Measurements from ENCODE around the gene OSBPL7.

Gene OSBPL7

DNA sequence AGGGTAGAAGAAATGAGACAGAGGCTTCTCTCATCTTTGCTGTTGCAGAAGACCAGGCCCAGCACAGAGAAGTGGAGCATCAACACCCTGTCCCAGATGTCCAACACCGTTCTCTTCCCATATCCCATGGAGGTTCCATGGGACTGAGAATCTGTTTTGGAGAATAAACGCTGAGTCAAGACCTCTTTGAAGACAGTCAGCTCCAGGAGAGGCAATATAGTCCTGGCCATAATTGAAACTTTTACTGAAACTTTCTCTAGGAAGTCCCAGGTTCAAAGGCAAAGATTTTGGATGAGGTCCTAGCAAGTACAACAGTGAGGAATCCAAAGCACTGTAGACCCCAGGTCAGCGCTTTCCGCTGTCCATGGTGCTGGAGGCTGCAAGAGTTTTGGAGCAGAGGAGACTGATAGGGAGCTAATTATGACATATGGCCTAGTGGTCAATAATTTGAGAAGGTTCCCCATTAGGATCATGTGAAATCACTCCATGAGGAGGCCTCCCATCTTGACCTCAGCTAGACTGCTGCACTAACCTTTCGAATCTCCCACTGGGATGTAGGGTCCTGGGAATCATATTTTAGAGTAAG, 36.0 kb downstream of the OSBPL7 start:
- peaks cover 2 to 5% of the 10 kb centered on the region in 2 experiments for H3K4me1 ChIP-seq (ENCODE audit: control insufficient read depth in 1 of 2, insufficient read depth in 2 of 2, low read length in 2 of 2)
- no peak overlapping the region for H3K4ac ChIP-seq (ENCODE audit: low read depth, low read length)
- H3K9ac ChIP-seq (ENCODE audit: low read length), result no peak overlapping the region
- H3K23ac ChIP-seq (ENCODE audit: low read length), result no peak overlapping the region
- no peak overlapping the region for H2BK12ac ChIP-seq (ENCODE audit: low read length)
- H3K9me3 ChIP-seq (ENCODE audit: insufficient read depth, low read depth, low read length), result no peaks in the 10 kb centered on the region
- no peak overlapping the region for H4K12ac ChIP-seq (ENCODE audit: low read depth, low read length)
- no peak overlapping the region for H2AFZ ChIP-seq (ENCODE audit: insufficient read depth, low read length, poor library complexity)
- DNase-seq, result peak in 1 of 2 donors; percentile 25
- H3K27me3 ChIP-seq (ENCODE audit: insufficient read depth, low read length), result peaks cover 15% of the 10 kb centered on the region
- H3K4me3 ChIP-seq (ENCODE audit: low read depth, low read length), result no peak overlapping the region
- H2BK120ac ChIP-seq (ENCODE audit: insufficient read depth, low read length, poor library complexity), result no peak overlapping the region
- no peaks in the 10 kb centered on the region for H3K79me2 ChIP-seq (ENCODE audit: control insufficient read depth, insufficient read depth, low read length, poor library complexity)
- H4K8ac ChIP-seq (ENCODE audit: low read depth, low read length), result no peak overlapping the region
- no peak overlapping the region for H3K4me2 ChIP-seq (ENCODE audit: low read length)
- WGBS (ENCODE audit: extremely low coverage, insufficient coverage, insufficient read length), result no CpG with 5 or more reads among the region's 5 CpGs
- no peak overlapping the region for H2AK5ac ChIP-seq (ENCODE audit: low read length)
- no peak overlapping the region for H2BK5ac ChIP-seq (ENCODE audit: low read depth, low read length, poor library complexity)
- H3K14ac ChIP-seq (ENCODE audit: low read length), result no peak overlapping the region
- no peak overlapping the region for H3K18ac ChIP-seq (ENCODE audit: low read length)
- no peak overlapping the region for H3K27ac ChIP-seq (ENCODE audit: low read depth, low read length)
- no peak overlapping the region for H4K91ac ChIP-seq (ENCODE audit: low read depth, low read length)
- H3K79me1 ChIP-seq (ENCODE audit: low read length), result no peaks in the 10 kb centered on the region
- no peaks in the 10 kb centered on the region for H3K36me3 ChIP-seq (ENCODE audit: control insufficient read depth in 1 of 2, insufficient read depth in 2 of 2, low read length in 2 of 2)

DNA sequence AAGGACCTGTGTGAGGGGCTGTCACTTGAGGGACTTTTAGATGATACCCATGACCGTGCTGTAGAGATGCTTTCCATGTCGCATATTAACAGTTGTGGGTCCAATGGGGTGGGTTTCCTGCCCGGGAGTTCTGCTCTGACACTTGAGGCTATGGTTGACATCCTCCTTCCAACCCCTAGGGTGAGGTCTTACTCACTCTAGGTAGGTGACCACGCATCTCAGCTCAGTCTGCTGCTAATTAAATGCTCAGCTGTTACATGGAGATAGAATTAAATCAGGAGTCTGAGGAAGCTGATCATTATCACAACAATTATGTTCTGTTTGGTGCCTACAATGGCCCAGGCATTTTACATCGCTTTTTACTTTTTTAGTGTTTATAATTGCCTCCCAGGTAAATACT, 40.2 kb downstream of the OSBPL7 start:
- H3K4me3 ChIP-seq (ENCODE audit: low read depth, low read length), result no peak overlapping the region
- no peaks in the 10 kb centered on the region for H3K4me1 ChIP-seq (ENCODE audit: control insufficient read depth in 1 of 2, insufficient read depth in 2 of 2, low read length in 2 of 2)
- no peak for DNase-seq
- H4K91ac ChIP-seq (ENCODE audit: low read depth, low read length), result no peak overlapping the region
- no peak overlapping the region for H3K4ac ChIP-seq (ENCODE audit: low read depth, low read length)
- H2AK5ac ChIP-seq (ENCODE audit: low read length), result no peak overlapping the region
- H3K18ac ChIP-seq (ENCODE audit: low read length), result no peak overlapping the region
- no peaks in the 10 kb centered on the region for H3K36me3 ChIP-seq (ENCODE audit: control insufficient read depth in 1 of 2, insufficient read depth in 2 of 2, low read length in 2 of 2)
- no peaks in the 10 kb centered on the region for H3K9me3 ChIP-seq (ENCODE audit: insufficient read depth, low read depth, low read length)
- no peak overlapping the region for H3K27ac ChIP-seq (ENCODE audit: low read depth, low read length)
- no peaks in the 10 kb centered on the region for H3K79me2 ChIP-seq (ENCODE audit: control insufficient read depth, insufficient read depth, low read length, poor library complexity)
- no peak overlapping the region for H3K9ac ChIP-seq (ENCODE audit: low read length)
- no peak overlapping the region for H3K23ac ChIP-seq (ENCODE audit: low read length)
- H2BK120ac ChIP-seq (ENCODE audit: insufficient read depth, low read length, poor library complexity), result no peak overlapping the region
- H2AFZ ChIP-seq (ENCODE audit: insufficient read depth, low read length, poor library complexity), result no peak overlapping the region
- H3K79me1 ChIP-seq (ENCODE audit: low read length), result no peaks in the 10 kb centered on the region
- WGBS (ENCODE audit: extremely low coverage, insufficient coverage, insufficient read length), result no CpG with 5 or more reads among the region's 5 CpGs
- no peak overlapping the region for H3K14ac ChIP-seq (ENCODE audit: low read length)
- no peak overlapping the region for H3K4me2 ChIP-seq (ENCODE audit: low read length)
- H4K8ac ChIP-seq (ENCODE audit: low read depth, low read length), result no peak overlapping the region
- no peak overlapping the region for H2BK12ac ChIP-seq (ENCODE audit: low read length)
- H2BK5ac ChIP-seq (ENCODE audit: low read depth, low read length, poor library complexity), result no peak overlapping the region
- H4K12ac ChIP-seq (ENCODE audit: low read depth, low read length), result no peak overlapping the region
- H3K27me3 ChIP-seq (ENCODE audit: insufficient read depth, low read length), result peaks cover 5% of the 10 kb centered on the region

DNA sequence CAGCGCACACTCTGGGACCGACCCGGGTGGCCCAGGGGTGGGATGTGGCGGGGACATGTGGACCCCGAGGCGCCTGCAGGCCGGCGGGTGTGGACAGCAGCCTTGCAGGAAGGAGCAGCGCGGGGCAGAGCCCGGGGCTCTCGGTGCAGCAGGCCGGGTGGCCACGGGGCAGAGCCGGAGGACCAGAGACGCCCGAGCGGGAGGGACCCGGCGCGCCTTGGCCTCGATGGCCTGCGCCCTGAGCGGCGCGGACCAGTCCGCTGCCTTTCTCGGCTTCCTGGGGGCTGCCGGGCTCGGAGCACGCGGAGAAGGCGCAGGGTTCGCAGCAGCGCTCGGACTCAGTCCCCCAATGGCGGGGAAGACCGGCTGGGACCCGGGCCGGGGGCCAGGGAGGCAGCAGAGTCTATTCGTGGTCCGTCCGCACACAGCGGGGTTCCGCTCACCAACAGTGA, 43.4 kb downstream of the OSBPL7 start:
- no peak for DNase-seq
- no peak overlapping the region for H3K27ac ChIP-seq (ENCODE audit: low read depth, low read length)
- no peak overlapping the region for H3K23ac ChIP-seq (ENCODE audit: low read length)
- H2AK5ac ChIP-seq (ENCODE audit: low read length), result no peak overlapping the region
- H3K79me1 ChIP-seq (ENCODE audit: low read length), result no peaks in the 10 kb centered on the region
- H3K79me2 ChIP-seq (ENCODE audit: control insufficient read depth, insufficient read depth, low read length, poor library complexity), result no peaks in the 10 kb centered on the region
- no CpG with 5 or more reads among the region's 45 CpGs for WGBS (ENCODE audit: extremely low coverage, insufficient coverage, insufficient read length)
- H2BK12ac ChIP-seq (ENCODE audit: low read length), result no peak overlapping the region
- no peak overlapping the region for H3K9ac ChIP-seq (ENCODE audit: low read length)
- no peak overlapping the region for H4K91ac ChIP-seq (ENCODE audit: low read depth, low read length)
- H3K4me3 ChIP-seq (ENCODE audit: low read depth, low read length), result no peak overlapping the region
- no peak overlapping the region for H3K4ac ChIP-seq (ENCODE audit: low read depth, low read length)
- H4K8ac ChIP-seq (ENCODE audit: low read depth, low read length), result no peak overlapping the region
- H3K9me3 ChIP-seq (ENCODE audit: insufficient read depth, low read depth, low read length), result no peaks in the 10 kb centered on the region
- H4K12ac ChIP-seq (ENCODE audit: low read depth, low read length), result no peak overlapping the region
- peaks cover 5% of the 10 kb centered on the region for H3K27me3 ChIP-seq (ENCODE audit: insufficient read depth, low read length)
- no peaks in the 10 kb centered on the region for H3K4me1 ChIP-seq (ENCODE audit: control insufficient read depth in 1 of 2, insufficient read depth in 2 of 2, low read length in 2 of 2)
- no peak overlapping the region for H3K4me2 ChIP-seq (ENCODE audit: low read length)
- H3K18ac ChIP-seq (ENCODE audit: low read length), result no peak overlapping the region
- H2BK120ac ChIP-seq (ENCODE audit: insufficient read depth, low read length, poor library complexity), result no peak overlapping the region
- no peak overlapping the region for H2BK5ac ChIP-seq (ENCODE audit: low read depth, low read length, poor library complexity)
- no peaks in the 10 kb centered on the region for H3K36me3 ChIP-seq (ENCODE audit: control insufficient read depth in 1 of 2, insufficient read depth in 2 of 2, low read length in 2 of 2)
- H3K14ac ChIP-seq (ENCODE audit: low read length), result no peak overlapping the region
- H2AFZ ChIP-seq (ENCODE audit: insufficient read depth, low read length, poor library complexity), result no peak overlapping the region

DNA sequence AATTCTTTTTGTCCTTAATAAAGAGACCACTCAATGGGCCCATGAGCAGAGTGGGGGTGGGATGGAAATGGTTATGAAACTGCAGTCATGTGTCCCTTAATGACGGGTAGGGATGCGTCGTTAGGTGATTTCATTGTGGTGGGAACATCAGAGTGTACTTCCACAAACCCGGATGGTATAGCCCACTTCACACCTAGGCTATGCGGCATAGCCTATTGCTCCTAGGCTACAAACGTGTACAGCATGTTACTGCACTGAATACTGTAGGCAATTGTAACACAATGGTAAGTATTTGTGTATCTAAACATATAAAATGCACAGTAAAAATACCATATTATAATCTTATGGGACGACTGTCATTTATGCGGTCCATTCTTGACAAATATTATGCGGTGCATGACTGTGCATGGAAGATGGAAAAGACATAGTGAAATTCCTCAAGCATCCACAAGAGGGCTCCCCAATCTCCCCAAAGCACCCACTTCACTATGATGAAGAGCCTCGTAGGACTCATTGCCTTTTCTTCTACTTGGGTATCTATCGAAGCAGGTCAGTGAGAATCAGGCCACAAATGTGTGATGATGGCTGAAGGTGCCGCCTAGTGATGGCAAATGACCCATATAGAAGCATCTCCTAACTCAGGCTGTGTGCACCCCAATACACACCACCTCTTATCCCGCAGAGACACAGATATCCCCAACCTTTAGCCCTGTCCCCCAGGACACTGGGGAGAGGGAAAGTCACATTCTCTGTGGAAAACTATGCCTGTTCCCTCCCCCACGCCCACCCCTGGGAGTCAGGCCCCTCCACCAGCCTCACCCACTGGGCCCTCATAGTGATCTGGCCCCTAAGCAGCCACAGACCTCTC, 45.0 kb downstream of the OSBPL7 start:
- peaks cover 1% of the 10 kb centered on the region for H3K9me3 ChIP-seq (ENCODE audit: insufficient read depth, low read depth, low read length)
- WGBS (ENCODE audit: extremely low coverage, insufficient coverage, insufficient read length), result no CpG with 5 or more reads among the region's 14 CpGs
- no peak overlapping the region for H3K4me3 ChIP-seq (ENCODE audit: low read depth, low read length)
- no peak overlapping the region for H2AFZ ChIP-seq (ENCODE audit: insufficient read depth, low read length, poor library complexity)
- no peak overlapping the region for H4K91ac ChIP-seq (ENCODE audit: low read depth, low read length)
- H4K8ac ChIP-seq (ENCODE audit: low read depth, low read length), result no peak overlapping the region
- H3K18ac ChIP-seq (ENCODE audit: low read length), result no peak overlapping the region
- no peak overlapping the region for H2BK12ac ChIP-seq (ENCODE audit: low read length)
- no peaks in the 10 kb centered on the region for H3K27me3 ChIP-seq (ENCODE audit: insufficient read depth, low read length)
- H4K12ac ChIP-seq (ENCODE audit: low read depth, low read length), result no peak overlapping the region
- H3K4me2 ChIP-seq (ENCODE audit: low read length), result no peak overlapping the region
- no peak overlapping the region for H2AK5ac ChIP-seq (ENCODE audit: low read length)
- H3K36me3 ChIP-seq (ENCODE audit: control insufficient read depth in 1 of 2, insufficient read depth in 2 of 2, low read length in 2 of 2), result no peaks in the 10 kb centered on the region
- peak; percentile 16 to 68 for DNase-seq
- no peak overlapping the region for H3K4ac ChIP-seq (ENCODE audit: low read depth, low read length)
- H3K23ac ChIP-seq (ENCODE audit: low read length), result no peak overlapping the region
- H3K79me2 ChIP-seq (ENCODE audit: control insufficient read depth, insufficient read depth, low read length, poor library complexity), result no peaks in the 10 kb centered on the region
- no peaks in the 10 kb centered on the region for H3K79me1 ChIP-seq (ENCODE audit: low read length)
- no peaks in the 10 kb centered on the region for H3K4me1 ChIP-seq (ENCODE audit: control insufficient read depth in 1 of 2, insufficient read depth in 2 of 2, low read length in 2 of 2)
- no peak overlapping the region for H2BK120ac ChIP-seq (ENCODE audit: insufficient read depth, low read length, poor library complexity)
- no peak overlapping the region for H3K9ac ChIP-seq (ENCODE audit: low read length)
- H3K14ac ChIP-seq (ENCODE audit: low read length), result no peak overlapping the region
- no peak overlapping the region for H3K27ac ChIP-seq (ENCODE audit: low read depth, low read length)
- H2BK5ac ChIP-seq (ENCODE audit: low read depth, low read length, poor library complexity), result no peak overlapping the region
